C4-2B (cell line): Measurements from ENCODE around the gene KIF26B.

Experiments
- CTCF ChIP-seq: fragments of 450-650 bp; conservative IDR thresholded peaks from 2 replicates; pipeline ENCODE4 v1.5.1; 2017; ENCODE audit warnings: mild to moderate bottlenecking
- ZFX ChIP-seq: fragments of 450-650 bp; IDR thresholded peaks from 2 replicates; pipeline ENCODE4 v1.6.1; 2017

- TF ChIP-seq CTCF (no peak), ZFX (no peak)
Measured at GRCh38 chr1:245365095-245366020, 210.6 kb downstream of the KIF26B start.
